ENCODE data around the gene UBE2E2.

The UBE2E2 gene

GRCh38 chr3:23389089-23389488 lies 186.0 kb downstream of the UBE2E2 start:
- no peak for DNase-seq (ENCODE audit: low read depth in 2 of 2)

- DNase-seq (ENCODE audit: low read depth in 2 of 2) = no peak
Measured at GRCh38 chr3:23389686-23390085, 186.6 kb downstream of the UBE2E2 start.

DNA sequence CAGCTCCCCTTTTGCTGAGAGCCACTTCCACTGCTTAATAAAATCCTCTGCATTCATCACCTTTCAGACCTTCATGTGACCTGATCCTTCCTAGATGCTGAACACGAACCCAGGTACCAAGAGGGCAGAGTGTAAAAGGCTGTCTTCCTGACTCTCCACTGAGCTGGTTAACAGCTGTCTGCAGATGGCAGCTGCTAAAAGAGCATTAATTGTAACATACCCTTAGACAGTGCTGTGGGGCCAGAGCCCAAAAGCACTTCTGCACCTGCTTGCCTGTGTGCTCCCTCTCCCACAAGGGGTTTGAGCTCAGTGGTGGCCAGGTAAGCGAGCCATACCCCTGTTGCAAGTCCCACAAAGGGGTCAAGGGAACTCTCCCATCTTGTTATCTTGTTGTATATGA lies 187.3 kb downstream of the UBE2E2 start:
- DNase-seq (ENCODE audit: low read depth in 2 of 2) = no peak

DNA sequence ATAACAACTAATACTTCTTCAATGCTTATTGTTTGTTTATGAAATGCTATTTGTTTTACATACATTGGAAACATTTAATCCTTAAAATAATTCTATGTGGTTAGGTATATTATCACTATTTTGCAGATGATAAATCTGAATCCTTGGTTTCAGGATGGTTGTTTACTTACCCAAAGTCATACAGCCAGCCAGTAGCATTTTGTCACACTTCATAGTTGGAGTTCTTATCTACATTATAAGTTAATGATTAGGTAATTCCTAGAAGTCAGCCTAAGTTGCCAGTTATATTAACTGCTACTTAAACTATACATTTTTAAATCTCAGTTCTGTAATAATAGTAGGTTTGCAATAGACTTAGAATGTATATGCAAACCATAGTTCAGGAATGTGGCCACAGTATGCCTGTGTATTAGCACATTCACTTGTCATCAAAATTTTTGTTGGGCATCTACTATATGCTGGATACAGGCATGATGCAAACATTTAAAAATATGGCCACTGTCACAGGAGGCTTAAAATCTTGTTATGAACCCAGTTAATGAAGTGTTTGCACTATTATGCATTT lies 187.9 kb downstream of the UBE2E2 start:
- no peak for DNase-seq (ENCODE audit: low read depth in 2 of 2)

GRCh38 chr3:23395115-23395514 lies 192.0 kb downstream of the UBE2E2 start:
- DNase-seq (ENCODE audit: low read depth in 2 of 2) = no peak

DNA sequence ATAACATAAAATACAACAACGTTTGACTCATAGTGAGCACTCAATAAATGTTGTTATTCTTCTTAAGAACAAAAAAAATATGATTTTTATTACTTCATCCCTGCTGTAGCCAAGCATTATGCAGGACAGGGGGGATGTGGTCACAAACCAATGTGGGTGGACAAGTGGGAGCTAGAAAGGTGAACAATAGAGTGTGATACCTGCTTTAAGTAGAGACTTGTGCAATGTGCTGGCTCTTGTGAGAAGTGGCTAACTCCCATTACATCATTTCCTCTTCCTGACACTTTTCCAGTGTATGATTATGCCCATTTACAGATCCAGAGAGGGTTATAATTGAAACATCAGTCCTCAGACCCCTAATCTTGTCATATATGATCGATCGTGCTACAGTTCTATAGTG lies 193.6 kb downstream of the UBE2E2 start:
- DNase-seq (ENCODE audit: low read depth in 2 of 2) = no peak

DNA sequence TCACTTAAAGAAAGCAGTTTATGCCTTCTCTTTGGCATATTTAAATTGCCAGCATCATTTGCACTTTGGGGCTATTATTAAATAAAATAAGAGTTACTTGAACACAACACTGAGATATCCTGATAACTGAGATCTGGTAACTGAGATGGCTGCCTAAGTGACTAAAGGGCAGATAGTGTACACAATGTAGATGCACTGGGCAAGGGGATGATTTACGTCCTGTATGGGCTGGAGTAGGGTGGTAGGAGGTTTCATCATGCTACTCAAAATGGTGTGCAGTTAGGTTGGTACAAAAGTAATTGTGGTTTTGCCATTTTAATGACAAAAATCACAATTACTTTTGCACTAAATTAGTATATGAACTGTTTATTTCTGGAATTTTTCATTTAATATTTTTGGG lies 196.1 kb downstream of the UBE2E2 start:
- no peak for DNase-seq (ENCODE audit: low read depth in 2 of 2)

DNA sequence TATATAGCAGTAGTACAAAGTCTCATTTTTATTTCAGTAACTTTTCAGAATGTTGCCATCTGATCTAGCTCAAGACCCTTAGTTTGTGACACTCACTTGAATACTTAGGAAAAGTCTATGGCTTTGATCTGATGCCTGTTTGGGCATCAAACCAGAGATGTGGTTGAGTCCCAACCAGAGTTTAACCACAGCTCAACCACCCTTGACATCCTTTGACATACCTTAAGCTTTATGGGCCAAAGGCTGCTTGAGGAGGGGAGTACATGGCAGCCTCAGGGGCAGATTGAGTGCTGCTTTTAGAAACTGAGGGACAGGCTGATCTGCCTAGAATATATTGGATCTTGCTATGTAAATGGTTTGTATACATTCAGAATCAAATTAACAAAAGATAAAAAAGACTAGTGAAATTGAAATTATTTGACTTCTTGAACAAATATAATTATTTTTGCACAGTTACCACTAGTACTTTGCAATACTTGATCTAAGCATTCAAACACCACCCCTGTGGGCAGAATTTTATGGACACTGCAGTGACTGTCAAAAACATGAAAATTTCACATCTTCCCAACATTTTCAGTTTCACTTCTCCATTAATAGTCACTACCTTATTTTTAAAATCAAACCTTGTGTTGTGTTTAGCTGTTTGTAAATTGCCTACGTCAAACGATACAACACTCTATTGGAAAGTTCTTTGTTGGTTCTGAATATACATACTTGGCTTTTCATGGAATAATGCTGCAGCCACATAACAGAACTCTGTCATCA lies 199.8 kb downstream of the UBE2E2 start:
- peak in 1 of 2 donors; percentile 3 for DNase-seq (ENCODE audit: low read depth in 2 of 2)

- DNase-seq (ENCODE audit: low read depth in 2 of 2) = no peak
Measured at GRCh38 chr3:23404246-23404645, 201.1 kb downstream of the UBE2E2 start.

DNA sequence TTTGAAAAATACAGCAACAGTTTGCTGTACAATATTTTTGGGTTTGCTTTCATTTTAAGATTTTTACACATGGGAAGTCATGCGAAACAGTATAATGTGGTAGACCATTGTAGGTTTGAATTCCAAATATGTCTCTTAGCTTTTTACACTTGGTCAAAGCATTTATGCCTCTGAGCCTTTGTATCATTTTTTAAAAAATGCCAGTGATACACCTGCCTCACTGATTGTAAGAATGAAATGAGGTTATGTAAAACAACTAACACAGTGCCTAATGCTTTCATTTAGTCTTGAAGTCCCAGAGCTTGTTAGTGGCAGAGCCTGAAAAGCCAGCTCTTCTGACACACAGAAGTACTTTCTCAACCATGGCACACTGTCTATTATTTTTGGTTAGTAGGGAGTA lies 202.0 kb downstream of the UBE2E2 start:
- DNase-seq (ENCODE audit: low read depth in 2 of 2) = no peak

DNA sequence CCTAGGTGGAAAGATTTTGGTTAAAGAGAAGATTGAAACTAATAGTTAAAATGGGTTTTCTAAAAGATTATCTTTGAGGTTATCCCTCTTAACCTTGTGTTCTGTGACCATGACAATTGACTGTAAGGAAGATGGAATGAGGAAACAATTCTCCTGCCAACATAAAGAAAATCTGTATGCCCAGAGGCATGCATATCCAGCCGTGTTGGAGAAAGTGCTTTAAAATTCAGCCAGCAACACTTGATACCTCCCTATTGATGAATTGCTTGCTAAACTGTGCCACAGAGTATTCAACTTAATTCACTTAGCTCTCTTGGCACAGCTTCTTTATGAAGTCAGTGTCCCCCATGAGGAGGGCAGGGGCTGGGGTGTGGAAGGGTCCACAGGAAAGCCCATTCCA lies 203.5 kb downstream of the UBE2E2 start:
- DNase-seq (ENCODE audit: low read depth in 2 of 2) = no peak

GRCh38 chr3:23418026-23418425 lies 214.9 kb downstream of the UBE2E2 start:
- no peak for DNase-seq (ENCODE audit: low read depth in 2 of 2)

- DNase-seq (ENCODE audit: low read depth in 2 of 2) = no peak
Measured at GRCh38 chr3:23421811-23422516, 218.8 kb downstream of the UBE2E2 start.

GRCh38 chr3:23422517-23422851 lies 219.4 kb downstream of the UBE2E2 start:
- no peak for DNase-seq (ENCODE audit: low read depth in 2 of 2)

DNA sequence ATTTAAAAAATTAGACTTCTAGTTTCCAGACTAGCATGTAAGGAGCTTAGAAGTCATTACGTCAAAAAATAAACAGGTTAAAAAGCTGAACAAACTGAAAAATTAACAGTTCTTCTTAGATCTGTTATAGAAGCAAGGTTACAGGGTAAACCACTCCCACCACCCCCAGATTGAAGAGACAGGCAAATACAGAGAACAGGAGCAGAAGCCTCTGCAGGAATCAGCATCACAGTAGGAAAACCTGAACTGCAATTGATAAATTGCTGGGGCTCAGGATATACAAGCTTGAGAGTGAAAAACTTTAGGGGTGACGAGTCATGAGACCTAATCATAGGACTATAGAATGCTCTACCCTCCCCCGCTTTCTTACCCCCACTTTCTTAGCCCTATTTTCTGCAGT lies 222.3 kb downstream of the UBE2E2 start:
- DNase-seq (ENCODE audit: low read depth in 2 of 2) = no peak

DNA sequence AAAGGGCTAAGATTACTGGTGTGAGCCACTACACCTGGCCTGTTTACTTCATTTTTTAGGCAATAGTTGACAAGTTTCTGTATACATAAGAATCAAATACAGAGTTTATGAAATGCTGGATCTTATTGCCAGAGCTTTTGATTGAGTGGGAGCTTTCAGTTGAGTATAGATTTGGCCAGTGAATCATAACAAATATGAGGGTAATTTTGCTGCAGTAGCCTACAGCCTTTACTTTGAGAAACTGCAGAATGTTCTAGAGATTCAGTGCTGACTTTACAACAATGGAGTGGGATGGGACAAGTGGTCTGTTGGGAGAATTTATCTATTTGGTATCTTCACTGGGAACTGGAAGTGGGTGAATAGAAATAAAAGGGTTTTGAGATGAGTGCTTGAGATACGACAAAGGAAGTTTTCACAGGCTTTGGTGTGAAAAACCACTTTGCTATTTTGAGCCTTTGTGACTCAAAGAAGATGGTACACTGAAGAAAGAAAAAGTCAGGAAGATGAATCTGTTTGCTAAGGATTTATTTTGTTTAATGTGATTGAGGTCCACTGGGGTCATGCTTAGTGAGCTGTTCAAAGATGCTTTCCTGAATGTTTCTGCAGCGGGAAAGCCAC lies 227.8 kb downstream of the UBE2E2 start:
- no peak for DNase-seq (ENCODE audit: low read depth in 2 of 2)

DNA sequence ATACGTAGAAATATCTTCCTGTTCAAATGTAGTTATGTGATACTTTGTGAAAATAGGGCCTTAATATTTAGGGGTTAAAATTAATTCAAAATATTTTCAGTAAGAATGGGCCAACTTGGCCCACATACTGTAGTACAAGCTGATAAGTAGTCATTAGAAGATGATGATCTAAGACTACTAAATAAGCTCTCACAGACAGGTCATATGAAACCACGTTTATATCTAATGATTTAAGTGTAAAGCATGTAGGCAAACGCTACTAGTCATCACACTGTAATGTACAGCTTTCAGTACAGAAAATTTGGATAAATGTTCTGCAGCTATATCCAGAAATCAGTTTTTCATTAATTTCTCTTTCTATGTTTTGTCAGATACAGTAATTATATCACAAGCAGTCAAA lies 228.6 kb downstream of the UBE2E2 start:
- DNase-seq (ENCODE audit: low read depth in 2 of 2) = no peak

GRCh38 chr3:23435318-23435717 lies 232.2 kb downstream of the UBE2E2 start:
- DNase-seq (ENCODE audit: low read depth in 2 of 2) = no peak

DNA sequence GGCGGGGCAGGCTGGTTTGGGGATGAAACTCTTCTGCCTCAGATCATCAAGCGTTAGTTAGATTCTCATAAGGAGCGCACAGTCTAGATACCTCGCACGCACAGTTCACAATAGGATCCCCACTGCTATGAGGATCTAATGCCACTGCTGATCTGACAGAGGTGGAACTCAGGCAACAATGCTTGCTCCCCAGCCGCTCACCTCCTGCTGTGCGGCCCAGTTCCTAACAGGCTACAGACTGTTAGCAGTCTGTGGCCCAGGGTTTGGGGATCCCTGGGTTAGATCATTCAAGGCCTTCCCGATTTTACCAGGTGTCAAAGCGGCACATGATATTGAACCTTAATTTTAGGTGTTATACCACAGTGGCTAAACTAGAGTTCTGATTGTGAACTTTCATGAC lies 232.8 kb downstream of the UBE2E2 start:
- no peak for DNase-seq (ENCODE audit: low read depth in 2 of 2)

- DNase-seq (ENCODE audit: low read depth in 2 of 2) = no peak
Measured at GRCh38 chr3:23437484-23438145, 234.5 kb downstream of the UBE2E2 start.

DNA sequence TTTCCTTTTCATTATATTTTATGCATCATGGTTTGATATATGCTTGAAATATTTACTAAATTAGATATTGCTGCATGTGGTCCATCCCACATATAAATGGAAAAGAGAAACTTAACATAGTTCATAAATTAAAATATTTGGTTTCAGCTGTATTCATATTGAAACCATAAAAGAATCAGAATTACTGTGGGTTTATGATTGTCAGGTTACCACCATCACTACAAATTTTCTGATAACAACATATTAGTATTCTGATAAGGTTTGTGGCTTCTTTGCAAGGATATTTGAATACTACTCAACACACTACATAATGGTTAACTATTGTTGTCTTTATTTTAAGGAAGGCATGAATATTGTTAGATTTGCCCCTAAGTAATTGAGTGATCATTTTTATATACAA lies 235.5 kb downstream of the UBE2E2 start:
- DNase-seq (ENCODE audit: low read depth in 2 of 2) = no peak

- DNase-seq (ENCODE audit: low read depth in 2 of 2) = no peak
Measured at GRCh38 chr3:23439080-23439479, 236.0 kb downstream of the UBE2E2 start.

Measured in stimulated activated CD8-positive, alpha-beta memory T cell treated with anti-CD3 and anti-CD28 coated beads, Interleukin-2, amount 100 ng/mL, for 48 hours (primary cell).